Measurements from ENCODE around the gene C1orf115.

The C1orf115 gene

GRCh38 chr1:220666349-220666748 lies 23.8 kb upstream of the C1orf115 start:
- peaks cover 4% of the 10 kb centered on the region for H3K9me3 ChIP-seq
- no peak for TF ChIP-seq CTCF (IDR thresholded peaks at IDR 0.05)
- H3K4me3 ChIP-seq (ENCODE audit: low read depth in 1 of 2, low read length in 1 of 2): no peak overlapping the region
- peaks cover 5% of the 10 kb centered on the region for H3K27me3 ChIP-seq
- no peak overlapping the region for H3K27ac ChIP-seq
- H3K4me1 ChIP-seq (ENCODE audit: control insufficient read depth in 1 of 2, insufficient read depth in 1 of 2, low read depth in 1 of 2, low read length in 1 of 2): no peaks in the 10 kb centered on the region
- H3K36me3 ChIP-seq: no peaks in the 10 kb centered on the region

GRCh38 chr1:220669005-220669404 lies 21.2 kb upstream of the C1orf115 start:
- TF ChIP-seq CTCF (IDR thresholded peaks at IDR 0.05): no peak
- H3K4me1 ChIP-seq (ENCODE audit: control insufficient read depth in 1 of 2, insufficient read depth in 1 of 2, low read depth in 1 of 2, low read length in 1 of 2): no peaks in the 10 kb centered on the region

GRCh38 chr1:220670365-220670764 lies 19.8 kb upstream of the C1orf115 start:
- Histone ChIP-seq H3K27ac (no peak overlapping the region), H3K9me3 (peaks cover 4% of the 10 kb centered on the region), H3K4me3 (ENCODE audit: low read depth in 1 of 2, low read length in 1 of 2) (no peak overlapping the region), H3K36me3 (no peaks in the 10 kb centered on the region), H3K27me3 (peaks cover 24% of the 10 kb centered on the region), H3K4me1 (ENCODE audit: control insufficient read depth in 1 of 2, insufficient read depth in 1 of 2, low read depth in 1 of 2, low read length in 1 of 2) (no peaks in the 10 kb centered on the region)
- TF ChIP-seq CTCF (IDR thresholded peaks at IDR 0.05): no peak

More at GRCh38 chr1:220669005-220669404, 21.2 kb upstream of the C1orf115 start:
- Histone ChIP-seq H3K27ac (no peak overlapping the region), H3K9me3 (peaks cover 4% of the 10 kb centered on the region), H3K4me3 (ENCODE audit: low read depth in 1 of 2, low read length in 1 of 2) (no peak overlapping the region), H3K36me3 (no peaks in the 10 kb centered on the region), H3K27me3 (peaks cover 17% of the 10 kb centered on the region)

- H3K4me1 ChIP-seq (ENCODE audit: control insufficient read depth in 1 of 2, insufficient read depth in 1 of 2, low read depth in 1 of 2, low read length in 1 of 2): no peaks in the 10 kb centered on the region
- H3K9me3 ChIP-seq: peaks cover 4% of the 10 kb centered on the region
- no peak overlapping the region for H3K4me3 ChIP-seq (ENCODE audit: low read depth in 1 of 2, low read length in 1 of 2)
- H3K27me3 ChIP-seq: peaks cover 24% of the 10 kb centered on the region
- no peak for TF ChIP-seq CTCF (IDR thresholded peaks at IDR 0.05)
- no peaks in the 10 kb centered on the region for H3K36me3 ChIP-seq
- H3K27ac ChIP-seq: no peak overlapping the region
These were observed 16.2 kb upstream of the C1orf115 start for GRCh38 chr1:220673921-220674320.

GRCh38 chr1:220677251-220677650 lies 12.9 kb upstream of the C1orf115 start:
- no peak overlapping the region for H3K4me3 ChIP-seq (ENCODE audit: low read depth in 1 of 2, low read length in 1 of 2)
- no peaks in the 10 kb centered on the region for H3K4me1 ChIP-seq (ENCODE audit: control insufficient read depth in 1 of 2, insufficient read depth in 1 of 2, low read depth in 1 of 2, low read length in 1 of 2)
- TF ChIP-seq CTCF (IDR thresholded peaks at IDR 0.05): no peak
- H3K27me3 ChIP-seq: peaks cover 24% of the 10 kb centered on the region
- H3K36me3 ChIP-seq: no peaks in the 10 kb centered on the region
- no peak overlapping the region for H3K27ac ChIP-seq
- no peaks in the 10 kb centered on the region for H3K9me3 ChIP-seq
